Measurements from ENCODE around the gene ELOA2.
A peak's percentile ranks its signal among the peaks of the same experiment; 100 is the strongest.
"Not testable (repeated sequence)": the region's sequence is repeated elsewhere in the genome, so short reads cannot be mapped to it uniquely, and the experiment has no call there.

ELOA2 gene, protein sequence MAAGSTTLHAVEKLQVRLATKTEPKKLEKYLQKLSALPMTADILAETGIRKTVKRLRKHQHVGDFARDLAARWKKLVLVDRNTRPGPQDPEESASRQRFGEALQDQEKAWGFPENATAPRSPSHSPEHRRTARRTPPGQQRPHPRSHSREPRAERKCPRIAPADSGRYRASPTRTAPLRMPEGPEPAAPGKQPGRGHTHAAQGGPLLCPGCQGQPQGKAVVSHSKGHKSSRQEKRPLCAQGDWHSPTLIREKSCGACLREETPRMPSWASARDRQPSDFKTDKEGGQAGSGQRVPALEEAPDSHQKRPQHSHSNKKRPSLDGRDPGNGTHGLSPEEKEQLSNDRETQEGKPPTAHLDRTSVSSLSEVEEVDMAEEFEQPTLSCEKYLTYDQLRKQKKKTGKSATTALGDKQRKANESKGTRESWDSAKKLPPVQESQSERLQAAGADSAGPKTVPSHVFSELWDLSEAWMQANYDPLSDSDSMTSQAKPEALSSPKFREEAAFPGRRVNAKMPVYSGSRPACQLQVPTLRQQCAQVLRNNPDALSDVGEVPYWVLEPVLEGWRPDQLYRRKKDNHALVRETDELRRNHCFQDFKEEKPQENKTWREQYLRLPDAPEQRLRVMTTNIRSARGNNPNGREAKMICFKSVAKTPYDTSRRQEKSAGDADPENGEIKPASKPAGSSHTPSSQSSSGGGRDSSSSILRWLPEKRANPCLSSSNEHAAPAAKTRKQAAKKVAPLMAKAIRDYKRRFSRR

DNA sequence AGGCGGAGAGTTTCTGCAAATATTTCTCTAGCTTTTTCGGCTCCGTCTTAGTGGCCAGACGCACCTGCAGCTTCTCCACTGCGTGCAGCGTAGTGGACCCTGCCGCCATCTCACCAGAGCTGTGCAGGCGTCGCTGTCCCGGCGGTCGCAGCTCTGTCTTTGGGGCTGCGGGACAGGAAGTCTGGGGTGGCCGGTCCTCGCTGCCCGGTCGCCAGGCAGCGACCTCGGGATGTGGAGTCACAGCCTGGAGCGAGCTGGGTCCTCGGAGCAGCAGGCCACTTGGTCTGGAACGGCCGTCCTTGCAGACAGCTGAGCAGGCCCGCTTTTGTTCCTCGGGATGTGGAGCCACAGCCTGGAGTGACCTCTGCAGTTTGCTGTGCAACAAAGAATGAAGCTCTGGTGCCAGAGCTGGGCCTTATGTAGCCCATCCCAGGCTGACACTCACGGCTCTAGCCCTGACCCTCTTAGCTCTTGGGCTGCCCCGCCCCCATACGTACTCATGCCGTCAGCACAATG is at the start of gene ELOA2:
Gene ELOA2 (minus strand): TSS at position 466 of the 516 bp plus-strand sequence. CDS start 357 bp downstream, at position 109.
- DNase-seq (ENCODE audit: low spot score): no peak

DNA sequence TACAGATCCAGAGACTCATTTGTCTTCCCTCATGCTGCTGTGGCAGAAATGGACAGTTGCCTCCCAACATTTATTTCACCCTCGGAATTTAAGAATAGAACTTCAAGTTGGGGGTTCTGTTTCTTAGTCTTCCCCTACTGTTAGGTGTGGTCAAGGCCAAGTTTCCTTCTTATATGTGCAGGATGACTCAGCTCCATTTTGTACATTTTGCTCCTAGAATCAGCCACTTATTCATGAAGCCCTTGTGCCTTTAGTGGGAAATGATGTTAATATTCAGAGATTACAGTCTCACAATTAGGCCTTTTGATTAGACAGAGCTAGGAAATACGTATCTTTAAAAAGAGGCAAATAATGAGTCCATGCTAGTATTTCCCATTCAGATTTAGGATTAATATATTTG is 46.2 kb upstream of the ELOA2 start:
- no peak for DNase-seq (ENCODE audit: low spot score)

DNA sequence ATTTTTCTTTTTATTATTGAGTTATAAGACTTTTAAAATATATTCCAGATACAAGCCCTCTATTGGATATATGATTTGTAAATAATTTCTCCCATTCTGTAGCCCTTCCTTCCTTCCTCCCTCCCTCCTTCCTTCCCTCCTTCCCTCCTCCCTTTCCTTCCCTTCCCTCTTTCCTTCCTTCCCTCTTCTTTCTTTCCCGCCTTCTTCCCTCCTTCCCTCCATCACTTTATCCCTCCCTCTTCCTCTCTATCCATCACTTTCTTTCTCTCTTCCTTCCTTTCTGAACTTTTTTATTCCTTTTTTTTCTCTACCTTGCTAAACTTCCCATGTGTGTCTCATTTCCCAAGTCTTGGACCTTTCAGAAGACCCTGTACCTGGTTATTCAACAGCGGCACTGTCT is 45.5 kb upstream of the ELOA2 start:
- no peak for DNase-seq (ENCODE audit: low spot score)

DNA sequence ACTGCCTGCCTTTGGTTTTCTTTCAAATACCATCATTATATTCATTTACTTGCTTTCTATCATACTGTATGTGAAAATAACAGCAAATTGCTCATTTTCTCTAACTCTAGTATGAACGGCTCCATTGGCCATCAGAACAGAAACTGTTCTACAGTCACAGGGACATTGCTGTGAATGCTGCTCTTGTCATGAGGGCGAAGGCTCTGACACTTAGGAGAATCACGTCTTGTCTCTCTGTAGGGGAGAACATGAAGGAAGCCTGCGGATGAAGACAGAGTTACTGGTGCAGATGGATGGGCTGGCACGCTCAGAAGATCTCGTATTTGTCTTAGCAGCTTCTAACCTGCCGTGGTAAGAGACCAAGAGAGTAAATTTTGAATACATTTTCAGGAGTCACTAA is 41.7 kb upstream of the ELOA2 start:
- no peak for DNase-seq (ENCODE audit: low spot score)

DNA sequence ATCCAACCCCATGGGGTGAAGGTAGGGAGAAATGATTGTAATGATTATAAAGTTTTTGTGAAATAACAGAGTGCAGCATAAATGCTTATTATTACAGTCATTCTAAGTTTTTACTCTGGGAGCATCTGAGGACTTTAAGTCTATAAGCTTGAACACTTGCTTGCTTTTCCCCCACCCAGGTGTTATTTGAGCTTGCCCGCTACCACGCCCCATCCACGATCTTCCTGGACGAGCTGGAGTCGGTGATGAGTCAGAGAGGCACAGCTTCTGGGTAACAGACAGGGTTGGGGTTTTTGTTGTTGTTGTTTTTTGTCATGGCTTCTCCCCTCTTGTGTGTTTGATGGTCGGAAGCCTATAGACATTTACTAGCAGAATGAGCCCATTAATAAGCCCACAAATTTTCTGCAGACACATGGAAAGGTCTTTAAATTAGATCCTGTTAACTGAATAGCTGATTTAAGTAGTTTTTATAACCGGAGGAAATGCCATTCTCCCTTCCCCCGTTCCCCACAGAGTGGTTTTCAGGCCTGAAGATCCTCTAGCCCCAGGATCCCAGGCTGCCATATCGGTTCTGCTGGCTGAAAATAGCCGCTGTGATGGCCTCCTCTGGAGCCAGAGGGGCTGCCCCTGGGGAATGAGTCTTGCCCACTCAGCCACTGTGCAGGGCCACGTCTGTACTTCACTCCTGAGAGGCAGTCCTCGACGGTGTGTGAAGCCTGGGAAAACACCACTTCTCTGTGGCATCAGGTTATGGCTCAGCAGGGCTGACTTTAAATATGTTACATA is 39.9 kb upstream of the ELOA2 start:
- DNase-seq (ENCODE audit: low spot score): peak; percentile 25

DNA sequence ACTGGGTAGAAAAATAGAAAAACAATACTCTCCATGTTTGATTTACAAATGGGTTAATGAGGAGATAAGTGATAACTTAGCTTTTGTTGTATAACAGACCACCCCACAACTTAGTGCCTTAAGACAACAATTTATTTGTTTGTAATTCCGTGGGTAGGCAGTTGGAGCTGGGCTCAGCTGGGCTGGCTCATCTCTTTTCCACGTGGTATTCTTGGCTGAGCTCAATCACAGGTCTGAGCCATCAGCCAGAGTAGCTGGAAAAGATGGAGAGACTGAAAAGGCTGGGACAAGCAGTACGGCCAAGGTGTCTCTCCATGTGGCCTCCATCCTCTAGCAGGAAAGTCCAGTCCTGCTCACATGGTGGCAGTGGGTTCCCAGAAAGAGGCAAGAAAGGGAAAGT is 32.2 kb upstream of the ELOA2 start:
- no peak for DNase-seq (ENCODE audit: low spot score)

DNA sequence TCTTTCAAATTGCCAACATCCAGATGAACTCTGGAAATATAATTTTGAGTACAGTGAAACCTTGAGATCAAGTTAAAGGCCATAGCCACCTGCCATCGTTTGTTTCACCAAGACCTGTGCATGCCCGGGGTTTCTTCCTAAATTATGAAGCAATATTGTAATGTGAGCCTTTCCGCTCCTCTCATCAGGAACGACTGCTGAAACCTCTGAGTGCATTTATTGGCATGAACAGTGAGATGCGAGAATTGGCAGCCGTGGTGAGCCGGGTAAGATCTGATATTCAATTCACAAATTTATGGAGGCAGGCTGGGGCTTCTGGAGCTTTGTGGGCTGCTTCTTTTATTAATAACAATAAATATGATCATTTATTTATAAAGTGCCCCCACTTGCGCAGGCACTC is 27.7 kb upstream of the ELOA2 start:
- DNase-seq (ENCODE audit: low spot score): no peak

DNA sequence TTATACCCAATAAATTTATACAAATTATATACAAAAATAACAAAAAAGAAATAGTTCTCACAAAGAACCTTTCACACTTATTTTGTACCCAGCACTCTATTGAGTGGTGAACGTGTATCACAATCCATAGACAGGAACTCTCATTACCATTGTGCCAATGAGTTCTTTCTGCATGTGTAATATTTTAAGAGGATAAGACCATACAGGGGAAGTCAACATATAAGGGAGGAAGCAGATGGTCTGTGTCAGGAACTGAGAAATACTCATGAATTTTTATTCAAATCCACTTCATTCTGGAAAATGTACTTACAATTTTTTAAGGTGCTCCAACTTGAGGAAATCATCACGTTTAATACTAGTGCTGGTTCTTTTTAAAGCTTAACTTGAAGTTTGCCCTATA is 27.1 kb upstream of the ELOA2 start:
- DNase-seq (ENCODE audit: low spot score): no peak

DNA sequence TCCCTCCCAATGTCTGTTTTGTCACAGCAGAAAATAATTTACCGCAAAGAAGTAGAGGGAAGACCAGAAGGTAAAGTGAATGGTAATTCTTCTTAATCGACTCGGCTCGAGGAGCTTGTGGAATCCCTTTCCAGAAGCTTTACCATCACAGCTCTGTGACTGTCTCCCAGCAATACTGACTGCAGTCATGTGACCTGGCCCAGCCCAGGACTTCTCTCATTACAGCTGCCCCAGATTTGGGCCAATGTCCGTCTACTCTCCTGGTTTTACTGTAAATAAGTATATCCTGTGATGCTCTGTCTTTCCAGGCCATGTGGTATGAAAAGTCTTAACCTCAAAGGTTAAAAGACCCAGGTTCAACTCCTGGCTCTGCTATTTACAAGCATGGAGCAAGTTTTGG is 18.9 kb upstream of the ELOA2 start:
- no peak for DNase-seq (ENCODE audit: low spot score)

DNA sequence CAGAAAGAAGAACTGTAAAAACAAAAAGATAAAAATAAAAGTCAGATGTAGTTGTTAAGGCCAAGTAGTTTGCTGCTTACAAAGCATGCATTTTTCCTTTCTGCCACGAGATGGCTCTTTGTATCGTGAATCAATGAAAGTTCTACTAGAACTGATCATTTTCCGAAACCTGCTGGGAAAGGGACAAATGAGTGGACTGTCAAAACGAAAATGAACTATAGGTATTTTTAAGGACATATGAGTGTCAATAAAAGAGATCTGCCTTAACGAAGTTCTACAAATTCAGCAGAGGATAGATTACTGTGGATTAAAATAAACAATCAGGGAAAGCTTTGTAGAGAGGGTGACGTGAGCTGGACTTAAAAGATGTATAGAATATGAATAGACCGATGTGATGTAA is 15.0 kb upstream of the ELOA2 start:
- DNase-seq (ENCODE audit: low spot score): peak; percentile 42

DNA sequence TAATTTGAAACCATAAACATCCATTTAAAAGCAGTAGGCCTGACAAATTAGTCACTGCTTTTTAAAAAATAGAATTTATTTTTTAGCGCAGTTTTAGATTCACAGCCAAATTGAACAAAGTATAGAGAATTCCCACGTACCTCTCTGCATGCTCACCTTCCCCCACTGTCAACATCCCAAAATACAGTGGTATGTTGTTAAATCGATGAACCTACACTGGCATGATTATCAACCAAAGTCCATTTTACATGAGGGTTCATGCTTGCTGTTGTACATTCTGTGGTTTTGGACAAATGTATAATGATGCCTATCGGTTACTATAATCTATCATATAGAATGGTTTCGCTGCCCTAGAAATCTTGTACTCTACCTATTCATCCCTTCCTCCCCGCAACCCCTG is 5.6 kb upstream of the ELOA2 start:
- no peak for DNase-seq (ENCODE audit: low spot score)

DNA sequence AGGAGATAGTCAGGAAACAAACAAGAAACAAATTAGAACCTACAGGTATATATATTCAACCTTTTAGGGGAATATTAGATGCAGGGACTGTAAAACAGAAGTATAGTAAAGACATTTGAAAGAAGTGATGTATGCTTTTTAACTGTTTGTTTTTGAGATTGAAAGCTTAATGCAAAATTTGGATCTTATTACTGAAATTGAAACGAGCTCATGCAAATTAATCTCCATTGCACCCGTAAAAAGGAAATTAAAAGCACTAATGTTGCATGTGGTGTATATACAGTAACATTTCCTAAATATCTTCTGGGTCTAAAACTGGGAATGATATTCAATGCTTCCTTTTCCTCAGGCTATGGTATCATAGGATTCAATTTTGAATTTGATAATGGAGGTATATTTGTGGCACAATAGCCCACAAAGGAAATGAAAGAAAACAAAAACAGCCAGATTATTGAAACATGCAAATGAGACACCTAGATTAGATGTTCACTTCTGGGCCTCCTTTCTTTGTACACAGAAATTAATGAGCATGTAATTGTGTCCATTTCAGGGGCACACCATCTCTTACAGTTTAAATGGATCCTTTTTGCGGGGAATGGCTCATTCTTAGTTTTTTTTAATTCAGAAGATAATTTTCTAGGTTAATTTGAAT is 1.6 kb upstream of the ELOA2 start:
- no peak for DNase-seq (ENCODE audit: low spot score)

DNA sequence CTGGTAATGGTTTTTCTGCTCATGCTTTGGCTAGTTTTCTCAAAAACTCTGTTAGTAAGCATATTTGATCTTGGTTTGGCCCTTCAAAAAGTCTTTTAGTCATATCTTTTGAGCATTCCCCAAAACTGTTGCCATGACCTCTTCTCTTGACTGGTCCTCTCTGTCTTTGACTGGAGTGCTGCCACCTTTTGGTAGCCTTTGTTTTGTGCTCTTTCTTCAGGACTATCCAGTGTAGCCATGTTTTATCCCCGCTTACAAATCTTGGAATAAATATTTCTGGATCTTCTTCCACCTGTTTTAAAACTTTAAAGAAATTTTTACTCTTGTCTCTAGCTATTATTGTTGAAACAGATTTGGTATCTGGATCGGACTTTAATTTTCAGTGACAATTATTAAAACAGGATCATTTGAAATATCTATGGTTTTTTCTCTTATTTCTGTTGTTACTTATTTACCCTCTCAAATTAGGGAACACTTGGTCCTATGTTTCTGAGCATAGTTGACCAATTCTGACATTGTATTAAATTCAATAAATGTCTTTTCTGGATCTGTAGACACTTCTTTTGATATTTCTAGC is 965 bp upstream of the ELOA2 start:
- DNase-seq (ENCODE audit: low spot score): peak; percentile 64

DNA sequence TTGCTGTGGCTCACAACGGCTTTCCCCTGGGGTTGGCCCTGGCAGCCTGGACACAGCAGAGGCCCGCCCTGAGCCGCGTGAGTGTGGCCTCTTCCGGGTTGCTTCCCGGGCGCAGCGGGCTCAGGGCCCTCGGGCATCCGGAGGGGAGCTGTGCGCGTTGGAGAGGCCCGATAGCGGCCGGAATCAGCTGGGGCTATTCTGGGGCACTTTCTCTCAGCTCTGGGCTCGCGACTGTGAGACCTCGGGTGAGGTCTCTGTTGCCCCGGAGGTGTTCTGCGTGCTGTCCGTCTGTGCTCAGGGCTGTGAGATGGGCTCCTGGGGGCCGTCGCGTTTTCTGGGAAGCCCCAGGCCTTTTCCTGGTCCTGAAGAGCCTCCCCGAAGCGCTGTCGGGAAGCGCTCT is 830 bp downstream of the ELOA2 start:
- not testable (repeated sequence) for DNase-seq (ENCODE audit: low spot score)

DNA sequence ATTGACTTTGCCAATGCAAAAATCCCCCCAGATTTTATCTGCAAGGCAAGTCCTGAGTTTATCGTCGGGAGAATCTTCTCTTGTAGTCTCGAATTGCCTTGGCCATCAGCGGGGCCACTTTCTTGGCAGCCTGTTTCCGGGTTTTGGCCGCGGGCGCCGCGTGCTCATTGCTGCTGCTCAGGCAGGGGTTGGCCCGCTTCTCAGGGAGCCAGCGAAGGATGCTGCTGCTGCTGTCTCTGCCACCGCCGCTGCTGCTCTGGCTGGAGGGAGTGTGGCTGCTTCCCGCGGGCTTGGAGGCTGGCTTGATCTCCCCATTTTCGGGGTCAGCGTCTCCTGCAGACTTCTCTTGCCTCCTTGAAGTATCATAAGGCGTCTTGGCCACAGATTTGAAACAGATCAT is 2.5 kb downstream of the ELOA2 start:
- DNase-seq (ENCODE audit: low spot score): no peak

DNA sequence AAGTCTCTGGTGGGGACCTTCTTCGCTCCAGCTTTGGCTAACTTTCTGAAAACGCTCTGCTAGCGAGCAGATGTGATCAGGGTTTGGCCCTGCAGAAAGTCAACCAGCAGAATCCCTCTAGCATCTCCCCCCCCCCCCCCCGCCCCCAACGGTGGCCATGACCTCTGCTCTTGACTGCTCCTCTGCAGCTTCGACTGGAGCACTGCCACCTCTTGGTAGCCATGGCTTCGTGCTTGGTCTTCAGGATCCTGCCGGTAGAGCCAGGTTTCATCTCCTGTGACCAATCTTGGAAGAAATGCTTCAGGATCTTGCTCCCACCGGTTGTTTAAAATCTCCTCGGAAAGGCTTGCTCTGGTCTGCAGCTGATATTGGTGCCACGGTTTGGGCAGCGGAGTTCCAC is 4.5 kb downstream of the ELOA2 start:
- DNase-seq (ENCODE audit: low spot score): not testable (repeated sequence)

DNA sequence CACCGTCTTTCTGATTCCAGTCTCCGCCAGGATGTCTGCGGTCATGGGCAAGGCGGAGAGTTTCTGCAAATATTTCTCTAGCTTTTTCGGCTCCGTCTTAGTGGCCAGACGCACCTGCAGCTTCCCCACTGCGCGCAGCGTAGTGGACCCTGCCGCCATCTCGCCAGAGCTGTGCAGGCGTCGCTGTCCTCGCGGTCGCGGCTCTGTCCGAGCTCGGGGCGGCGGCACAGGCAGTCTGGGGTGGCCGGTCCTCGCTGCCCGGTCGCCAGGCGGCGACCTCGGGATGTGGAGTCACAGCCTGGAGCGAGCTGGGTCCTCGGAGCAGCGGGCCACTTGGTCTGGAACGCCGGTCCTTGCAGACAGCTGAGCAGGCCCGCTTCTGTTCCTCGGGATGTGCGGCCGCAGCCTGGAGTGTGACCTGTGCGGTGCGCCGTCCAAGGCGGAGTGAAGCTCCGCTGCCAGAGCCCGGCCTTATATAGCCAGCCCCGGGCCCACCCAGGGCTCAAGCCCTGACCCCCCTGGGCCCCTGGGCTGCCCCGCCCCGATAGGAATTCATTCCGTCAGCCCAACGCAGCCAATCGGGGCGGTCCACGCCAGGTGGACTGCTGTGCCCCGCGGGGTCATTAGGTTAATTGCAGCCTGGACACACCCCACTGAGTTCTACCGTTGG is 5.6 kb downstream of the ELOA2 start:
- DNase-seq (ENCODE audit: low spot score): not testable (repeated sequence)

DNA sequence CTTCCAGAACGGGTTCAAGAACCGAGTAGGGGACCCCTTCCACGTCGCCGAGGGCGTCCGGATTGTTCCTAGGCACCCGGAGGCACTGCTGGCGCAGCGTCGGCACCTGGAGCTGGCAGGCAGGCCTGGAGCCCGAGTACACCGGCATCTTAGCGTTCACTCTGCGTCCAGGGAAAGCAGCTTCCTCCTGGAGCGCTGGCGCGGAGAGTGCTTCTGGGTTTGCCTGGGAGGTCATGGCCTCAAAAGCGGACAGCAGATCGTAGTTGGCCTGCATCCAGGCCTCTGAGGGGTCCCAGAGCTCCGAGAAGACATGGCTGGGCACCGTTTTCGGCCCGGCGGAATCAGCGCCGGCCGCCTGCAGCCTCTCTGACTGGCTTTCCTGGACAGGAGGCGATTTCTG is 6.7 kb downstream of the ELOA2 start:
- not testable (repeated sequence) for DNase-seq (ENCODE audit: low spot score)

DNA sequence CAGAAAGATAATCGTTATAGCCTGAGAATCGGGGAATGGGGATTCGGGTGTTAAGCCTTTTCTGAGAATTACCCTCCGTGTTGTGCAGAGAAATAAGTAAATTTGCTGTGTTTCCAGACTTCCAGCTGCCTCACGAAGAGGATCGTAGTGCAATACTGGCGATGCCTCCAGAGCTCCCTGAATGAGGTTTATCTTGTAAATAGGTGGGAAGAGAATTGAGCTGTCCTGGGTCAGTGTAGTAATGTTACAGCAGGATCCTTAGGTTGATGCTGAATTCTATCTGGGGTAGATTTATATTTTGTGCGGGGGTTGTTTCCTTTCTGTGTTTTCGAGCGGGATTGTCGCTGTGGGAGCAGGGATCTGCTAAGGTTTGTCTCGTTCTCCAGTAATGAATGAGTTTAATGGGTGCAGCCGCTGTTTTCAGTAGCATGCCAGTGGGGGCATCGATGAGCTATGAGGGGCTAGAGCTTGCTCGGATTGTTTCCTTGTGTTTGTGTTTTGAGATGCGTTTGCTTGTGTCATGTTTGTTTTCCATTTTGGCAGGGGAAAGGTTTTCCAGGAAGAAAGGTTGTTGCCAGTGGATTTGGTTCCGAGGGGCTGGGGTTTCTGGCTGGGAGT is 9.8 kb downstream of the ELOA2 start:
- not testable (repeated sequence) for DNase-seq (ENCODE audit: low spot score)

DNA sequence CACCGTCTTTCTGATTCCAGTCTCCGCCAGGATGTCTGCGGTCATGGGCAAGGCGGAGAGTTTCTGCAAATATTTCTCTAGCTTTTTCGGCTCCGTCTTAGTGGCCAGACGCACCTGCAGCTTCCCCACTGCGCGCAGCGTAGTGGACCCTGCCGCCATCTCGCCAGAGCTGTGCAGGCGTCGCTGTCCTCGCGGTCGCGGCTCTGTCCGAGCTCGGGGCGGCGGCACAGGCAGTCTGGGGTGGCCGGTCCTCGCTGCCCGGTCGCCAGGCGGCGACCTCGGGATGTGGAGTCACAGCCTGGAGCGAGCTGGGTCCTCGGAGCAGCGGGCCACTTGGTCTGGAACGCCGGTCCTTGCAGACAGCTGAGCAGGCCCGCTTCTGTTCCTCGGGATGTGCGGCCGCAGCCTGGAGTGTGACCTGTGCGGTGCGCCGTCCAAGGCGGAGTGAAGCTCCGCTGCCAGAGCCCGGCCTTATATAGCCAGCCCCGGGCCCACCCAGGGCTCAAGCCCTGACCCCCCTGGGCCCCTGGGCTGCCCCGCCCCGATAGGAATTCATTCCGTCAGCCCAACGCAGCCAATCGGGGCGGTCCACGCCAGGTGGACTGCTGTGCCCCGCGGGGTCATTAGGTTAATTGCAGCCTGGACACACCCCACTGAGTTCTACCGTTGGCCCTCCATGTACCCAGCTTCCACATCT is 11.5 kb downstream of the ELOA2 start:
- not testable (repeated sequence) for DNase-seq (ENCODE audit: low spot score)

All from AG20443 (cell line).